DMS 273 treated with DMSO at 0.1 percent for 48 hours (cell line): ENCODE data around the gene NRCAM.

Experiments used
- DNase-seq: peaks from one replicate; lab custom pipeline; 2025; lab: John Stamatoyannopoulos, UW

The NRCAM gene

DNA sequence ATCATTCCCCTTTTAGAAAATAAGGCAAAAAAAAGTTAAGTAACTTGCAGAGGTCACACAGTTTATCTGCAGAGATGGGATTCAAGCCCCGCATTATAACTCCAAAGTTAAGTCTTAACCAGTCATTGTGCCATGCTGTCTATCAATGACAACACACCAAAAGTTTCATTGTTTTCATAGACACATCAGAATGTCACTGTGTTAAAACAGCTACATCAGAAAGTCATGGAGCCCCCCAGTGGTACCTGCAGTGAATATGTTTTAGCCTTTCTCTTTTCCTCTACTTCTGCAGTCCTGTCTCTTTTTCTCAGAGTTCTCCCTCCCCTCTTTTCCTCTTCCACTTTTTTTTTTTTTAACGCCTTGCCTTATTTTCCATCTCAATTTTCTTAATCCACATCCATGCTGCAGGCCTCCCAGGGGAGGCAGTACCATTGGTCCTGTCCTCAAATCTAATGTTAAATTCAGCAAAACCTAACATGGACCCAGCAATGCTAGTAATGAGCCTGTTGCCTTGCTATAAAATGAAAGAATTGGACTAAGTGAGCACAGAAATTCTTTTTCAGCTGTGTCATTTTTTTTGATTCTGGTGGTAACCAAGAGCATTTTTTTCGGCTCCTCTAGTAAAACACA lies 3.8 kb upstream of the NRCAM start:
- DNase-seq: peak; percentile 73

- DNase-seq: no peak
Measured at GRCh38 chr7:108457871-108458270, 1.6 kb upstream of the NRCAM start.

DNA sequence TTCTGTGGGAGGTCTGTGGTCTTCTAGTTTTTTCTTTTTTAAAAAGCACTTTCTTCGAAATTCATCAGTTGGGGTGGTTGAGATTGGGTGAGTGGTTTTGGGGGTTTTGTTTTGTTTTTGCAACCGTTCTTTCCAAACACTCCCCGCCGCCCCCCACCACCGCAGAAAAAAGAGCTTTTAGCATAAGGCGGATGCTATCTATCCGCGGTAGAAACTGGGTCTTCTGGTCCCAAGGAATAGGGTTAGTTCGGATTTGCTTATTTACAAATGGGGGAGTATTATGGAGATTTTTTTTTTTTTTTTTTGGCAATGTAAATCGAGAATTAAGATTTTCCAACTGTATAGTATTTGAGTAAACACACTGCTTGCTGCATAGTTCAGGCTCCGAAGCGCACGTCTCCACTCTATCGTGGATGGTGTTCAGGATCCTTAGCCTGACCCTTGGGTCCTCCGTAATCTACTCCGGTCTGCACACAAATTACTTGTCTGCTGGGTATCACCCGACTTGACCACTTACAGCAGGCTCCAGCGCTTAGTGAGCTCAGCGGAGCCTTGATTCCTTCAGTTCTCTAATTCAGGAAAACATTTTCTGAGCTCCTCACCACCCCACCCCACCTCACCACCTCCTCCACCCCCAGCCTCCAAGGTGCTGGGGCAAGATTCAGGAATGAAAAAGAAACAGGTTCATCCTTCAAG lies 757 bp upstream of the NRCAM start:
- DNase-seq: no peak

DNA sequence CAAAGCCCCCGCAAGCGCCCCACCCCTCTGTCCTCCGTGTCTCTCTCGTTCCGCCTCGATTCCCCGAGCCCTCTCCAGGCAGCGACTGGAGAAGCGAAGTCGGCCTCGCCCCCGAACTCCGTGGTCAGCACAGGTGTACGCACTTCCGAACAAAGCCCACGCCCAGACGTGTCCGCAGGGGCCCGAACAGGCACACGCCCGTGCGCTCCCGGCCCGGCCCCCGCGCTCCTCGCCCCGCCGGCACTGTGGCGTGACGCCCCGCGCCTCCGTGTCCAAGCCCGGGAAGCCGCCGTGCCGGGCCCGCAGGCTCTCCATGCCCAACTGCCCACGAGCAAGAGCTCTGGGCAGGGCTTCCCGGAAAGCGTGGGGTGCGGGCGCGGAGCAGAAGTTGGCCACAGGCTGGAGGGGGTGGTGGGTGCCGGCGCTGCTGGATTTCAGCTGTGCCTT lies 662 bp downstream of the NRCAM start:
- DNase-seq: no peak

GRCh38 chr7:108454674-108455550 lies 1.3 kb downstream of the NRCAM start:
- DNase-seq: peak; percentile 72

- DNase-seq: no peak
Measured at GRCh38 chr7:108454317-108454673, 1.9 kb downstream of the NRCAM start.

- DNase-seq: no peak
Measured at GRCh38 chr7:108453320-108453719, 2.9 kb downstream of the NRCAM start.

- no peak for DNase-seq
Measured at GRCh38 chr7:108452707-108453106, 3.5 kb downstream of the NRCAM start.

GRCh38 chr7:108451296-108451848 lies 4.9 kb downstream of the NRCAM start:
- DNase-seq: no peak

GRCh38 chr7:108450160-108450559 lies 6.1 kb downstream of the NRCAM start:
- no peak for DNase-seq

DNA sequence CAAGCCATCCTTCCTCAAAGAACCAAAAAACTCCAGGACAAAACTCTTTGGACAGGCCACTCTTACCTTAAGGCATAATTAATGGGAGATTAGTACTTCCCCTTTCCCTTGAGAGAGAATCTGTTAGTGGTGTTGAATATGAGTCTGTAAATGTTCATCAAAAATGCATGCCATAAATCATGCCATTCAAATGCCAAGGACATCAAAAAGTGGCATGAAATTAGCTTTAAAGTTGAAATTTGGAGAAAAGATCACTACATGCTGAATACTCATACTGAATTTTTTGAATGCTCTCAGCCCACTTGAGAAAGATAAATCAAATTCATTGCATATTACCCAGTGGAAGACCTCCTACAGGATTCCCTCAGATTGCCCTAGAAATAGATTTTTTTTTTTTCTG lies 6.7 kb downstream of the NRCAM start:
- DNase-seq: no peak

- DNase-seq: peak; percentile 26
Measured at GRCh38 chr7:108448584-108449505, 7.4 kb downstream of the NRCAM start.

DNA sequence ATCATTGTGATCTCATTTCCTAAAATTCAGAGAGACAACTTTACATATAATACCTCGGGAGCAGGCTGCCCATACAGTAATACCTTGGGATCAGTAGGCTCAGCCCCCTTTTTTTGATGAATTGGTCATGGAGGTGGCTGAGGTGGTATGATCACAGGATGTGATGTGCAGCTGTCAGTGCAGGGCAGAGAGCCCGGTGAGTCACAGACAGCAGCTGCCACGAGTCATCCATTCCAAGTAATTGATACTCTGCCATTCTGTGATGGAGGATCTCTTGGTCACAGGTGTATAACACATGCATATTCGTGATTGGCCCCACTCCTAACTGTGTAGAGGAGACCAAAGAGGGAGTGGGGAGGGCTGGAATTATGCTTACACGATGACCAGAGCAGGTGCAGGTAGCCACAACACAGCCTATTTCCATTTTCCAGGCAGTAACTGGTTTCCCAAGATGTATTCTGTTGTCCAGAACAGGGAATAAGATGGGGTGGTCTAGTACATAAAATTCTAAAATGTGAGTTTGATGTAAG lies 14.1 kb downstream of the NRCAM start:
- peak; percentile 45 for DNase-seq

- no peak for DNase-seq
Measured at GRCh38 chr7:108441392-108441955, 14.8 kb downstream of the NRCAM start.

GRCh38 chr7:108440613-108441012 lies 15.6 kb downstream of the NRCAM start:
- no peak for DNase-seq

DNA sequence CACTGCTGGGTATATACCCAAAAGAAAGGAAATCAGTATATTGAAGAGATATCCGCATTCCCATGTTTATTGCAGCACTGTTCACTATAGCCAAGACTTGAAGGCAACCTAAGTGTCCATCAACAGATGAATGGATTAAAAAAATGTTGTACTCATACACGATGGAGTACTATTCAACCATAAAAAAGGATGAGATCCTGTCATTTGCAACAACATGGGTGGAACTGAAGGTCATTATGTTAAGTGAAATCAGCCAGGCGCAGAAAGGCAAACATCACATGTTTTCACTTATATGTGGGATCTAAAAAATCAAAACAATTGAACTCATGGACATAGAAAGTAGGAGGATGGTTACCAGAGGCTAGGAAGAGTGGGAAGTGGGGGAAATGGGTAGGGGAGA lies 19.3 kb downstream of the NRCAM start:
- no peak for DNase-seq

DNA sequence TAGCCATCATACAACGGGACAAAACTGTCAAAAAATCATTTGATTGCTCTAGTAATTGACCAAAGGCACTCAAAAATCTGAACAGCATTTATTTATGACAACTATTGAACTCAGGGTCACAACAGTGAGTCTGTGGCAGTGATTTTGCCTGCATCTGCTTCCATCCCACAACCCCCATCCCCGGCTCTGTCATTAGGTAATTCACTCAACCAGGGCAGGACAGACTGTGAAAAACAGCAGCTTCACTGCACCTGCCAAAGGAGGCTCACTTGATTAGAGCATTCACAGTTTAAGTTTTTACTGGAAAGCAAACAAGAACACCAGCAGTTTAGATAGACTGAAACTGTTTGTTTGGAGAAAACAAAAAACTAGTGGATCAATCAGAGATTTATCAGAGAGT lies 22.2 kb downstream of the NRCAM start:
- no peak for DNase-seq

GRCh38 chr7:108431099-108431498 lies 25.1 kb downstream of the NRCAM start:
- no peak for DNase-seq

DNA sequence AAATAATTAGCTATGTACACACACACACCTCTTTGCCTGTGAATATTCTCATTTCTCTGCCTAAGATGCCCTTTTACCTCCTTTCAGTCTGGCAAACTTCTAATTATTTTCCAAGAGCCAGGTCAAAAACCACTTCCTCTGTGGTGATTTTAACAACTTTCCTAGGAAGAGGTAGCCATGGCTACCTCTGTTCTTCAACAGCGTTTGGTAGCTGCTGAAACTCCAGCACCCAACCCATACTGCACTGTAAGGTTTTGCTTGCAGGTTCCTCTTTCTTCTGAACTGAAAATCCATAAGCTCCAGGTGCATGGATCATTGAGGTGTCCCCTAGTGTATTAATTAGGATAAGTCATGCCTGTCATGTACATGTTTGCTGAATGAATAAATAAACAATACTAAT lies 25.6 kb downstream of the NRCAM start:
- DNase-seq: no peak

GRCh38 chr7:108427766-108428165 lies 28.5 kb downstream of the NRCAM start:
- DNase-seq: no peak

DNA sequence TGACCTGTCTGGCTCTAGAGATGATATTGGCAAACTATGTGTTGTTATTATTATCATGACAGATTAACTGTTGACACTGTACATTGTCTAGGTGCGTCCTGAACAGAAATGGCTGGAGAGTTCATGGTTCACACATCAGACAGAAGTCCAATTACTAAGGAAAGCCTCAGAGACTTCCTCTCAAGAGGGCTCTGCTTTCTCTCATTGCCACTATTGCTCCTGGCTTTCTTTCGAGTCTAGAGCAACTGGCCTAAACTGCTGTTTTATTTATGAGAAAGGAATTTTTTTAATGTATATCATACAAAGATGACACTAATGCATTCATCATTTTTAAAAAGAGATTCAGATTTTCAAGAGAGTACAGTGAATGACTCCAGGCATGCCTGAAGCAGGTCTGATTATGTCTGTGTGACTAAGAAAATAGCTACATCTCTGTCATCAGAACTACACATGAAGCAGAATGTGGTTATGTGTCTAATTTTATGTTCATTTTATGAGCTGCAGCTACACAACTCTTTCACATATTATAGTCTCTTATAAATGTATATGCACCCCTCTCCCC lies 30.4 kb downstream of the NRCAM start:
- DNase-seq: no peak
